Measurements from ENCODE around the gene EIF1. TPM values are rescaled to one million over a fixed set of nuclear protein-coding genes. Genes with fewer than 3 reads are reported as not detected.
"Not testable (repeated sequence)": the region's sequence is repeated elsewhere in the genome, so short reads cannot be mapped to it uniquely, and the experiment has no call there.

Gene EIF1
- total and polyA plus RNA-seq, 2 experiments from 2014 or later = 285 to 726 TPM

GRCh38 chr17:41681776-41682175 lies 6.9 kb upstream of the EIF1 start:
- no peak for TF ChIP-seq CTCF (IDR thresholded peaks at IDR 0.05; ENCODE audit: low read depth, low read length)
- H3K4me3 ChIP-seq = no peak overlapping the region
- H3K36me3 ChIP-seq = no peaks in the 10 kb centered on the region
- H3K27ac ChIP-seq = no peak overlapping the region
- no peaks in the 10 kb centered on the region for H3K27me3 ChIP-seq
- no peak for DNase-seq (ENCODE audit: low read depth in 1 of 2, low spot score in 1 of 2)
- peaks cover 5% of the 10 kb centered on the region for H3K4me1 ChIP-seq (ENCODE audit: low read depth)
- no peaks in the 10 kb centered on the region for H3K9me3 ChIP-seq (ENCODE audit: low read depth)

GRCh38 chr17:41682631-41683030 lies 6.1 kb upstream of the EIF1 start:
- peaks cover 5% of the 10 kb centered on the region for H3K4me1 ChIP-seq (ENCODE audit: low read depth)
- no peaks in the 10 kb centered on the region for H3K36me3 ChIP-seq
- no peak for DNase-seq (ENCODE audit: low read depth in 1 of 2, low spot score in 1 of 2)
- H3K4me3 ChIP-seq = no peak overlapping the region
- no peaks in the 10 kb centered on the region for H3K27me3 ChIP-seq
- TF ChIP-seq CTCF (IDR thresholded peaks at IDR 0.05; ENCODE audit: low read depth, low read length) = no peak
- no peak overlapping the region for H3K27ac ChIP-seq
- no peaks in the 10 kb centered on the region for H3K9me3 ChIP-seq (ENCODE audit: low read depth)

GRCh38 chr17:41683441-41684007 lies 5.2 kb upstream of the EIF1 start:
- DNase-seq (ENCODE audit: low read depth in 1 of 2, low spot score in 1 of 2) = no peak
- H3K27ac ChIP-seq = no peak overlapping the region
- H3K27me3 ChIP-seq = no peaks in the 10 kb centered on the region
- peaks cover 5% of the 10 kb centered on the region for H3K4me1 ChIP-seq (ENCODE audit: low read depth)
- no peaks in the 10 kb centered on the region for H3K36me3 ChIP-seq
- TF ChIP-seq CTCF (IDR thresholded peaks at IDR 0.05; ENCODE audit: low read depth, low read length) = no peak
- H3K4me3 ChIP-seq = no peak overlapping the region
- no peaks in the 10 kb centered on the region for H3K9me3 ChIP-seq (ENCODE audit: low read depth)

GRCh38 chr17:41684035-41684434 lies 4.7 kb upstream of the EIF1 start:
- Histone ChIP-seq H3K36me3 (no peaks in the 10 kb centered on the region), H3K9me3 (ENCODE audit: low read depth) (no peaks in the 10 kb centered on the region), H3K27me3 (no peaks in the 10 kb centered on the region), H3K27ac (no peak overlapping the region), H3K4me3 (no peak overlapping the region), H3K4me1 (ENCODE audit: low read depth) (no peaks in the 10 kb centered on the region)
- DNase-seq (ENCODE audit: low read depth in 1 of 2, low spot score in 1 of 2) = no peak
- no peak for TF ChIP-seq CTCF (IDR thresholded peaks at IDR 0.05; ENCODE audit: low read depth, low read length)

GRCh38 chr17:41685753-41686152 lies 2.9 kb upstream of the EIF1 start:
- H3K27me3 ChIP-seq; H3K27ac ChIP-seq; H3K4me3 ChIP-seq; H3K4me1 ChIP-seq (ENCODE audit: low read depth); DNase-seq (ENCODE audit: low read depth in 1 of 2, low spot score in 1 of 2); H3K9me3 ChIP-seq (ENCODE audit: low read depth): not testable (repeated sequence)
- H3K36me3 ChIP-seq = peaks cover 11% of the 10 kb centered on the region

- no peak for TF ChIP-seq CTCF (IDR thresholded peaks at IDR 0.05; ENCODE audit: low read depth, low read length)
- Histone ChIP-seq H3K27ac (no peak overlapping the region), H3K27me3 (no peaks in the 10 kb centered on the region), H3K4me1 (ENCODE audit: low read depth) (peaks cover 7% of the 10 kb centered on the region), H3K9me3 (ENCODE audit: low read depth) (no peaks in the 10 kb centered on the region), H3K4me3 (no peak overlapping the region), H3K36me3 (peaks cover 17% of the 10 kb centered on the region)
- no peak for DNase-seq (ENCODE audit: low read depth in 1 of 2, low spot score in 1 of 2)
Measured at GRCh38 chr17:41686281-41686680, 2.4 kb upstream of the EIF1 start.
